NT2/D1 (cell line): Measurements from ENCODE around the gene CAPZA2.

Source experiments
- YY1 ChIP-seq: IDR thresholded peaks from 2 replicates; pipeline ENCODE4 v1.6.1; 2011; ENCODE audit not compliant: insufficient read length, insufficient read depth
- ZNF274 ChIP-seq: IDR thresholded peaks from 2 replicates; pipeline ENCODE4 v1.6.1; 2011; ENCODE audit warnings: mild to moderate bottlenecking, low read depth, low read length

GRCh38 chr7:116911801-116912200 is 49.4 kb downstream of the CAPZA2 start:
- TF ChIP-seq ZNF274 (no peak), YY1 (no peak)
